K562 (cell line): ENCODE measurements around the gene NEFH. TPM values are rescaled to one million over a fixed set of nuclear protein-coding genes. Genes with fewer than 3 reads are reported as not detected.
"Not testable (repeated sequence)": the region's sequence is repeated elsewhere in the genome, so short reads cannot be mapped to it uniquely, and the experiment has no call there.

ENCODE experiments used
- ATAC-seq: fragments of 200-7000 bp; cut with Tn5 transposase; 3 replicates; pipeline ENCODE4 v1.9.1; 2020; ENCODE audit warnings: moderate library complexity
- BruUV-seq: library from RNA; stranded (reverse); fragments of 400-500 nt; replicated peaks from 2 replicates; lab custom pipeline; 2021; lab: Mats Ljungman, UMichigan
- CTCF ChIA-PET: fragments of 300-600 bp; formaldehyde crosslinking; extraction: SDS; loops from one replicate; lab custom pipeline; 2021; ENCODE audit warnings: low intra/inter-chr PET ratio; lab: Yijun Ruan, JAX
- POLR2A ChIA-PET: fragments of 300-600, 350-650 bp; sonication (Branson Sonifier 250); formaldehyde crosslinking; extraction: SDS; loops from one replicate; lab custom pipeline; 2021; ENCODE audit warnings: antibody characterized with exemption, inconsistent platforms; lab: Yijun Ruan, JAX
- DNase-seq, 4 experiments: peaks; one replicate each; pipeline versions ENCODE4 v3.0.0 to v3.0.0-alpha.2; 2011 to 2018; ENCODE audit warnings: low spot score in 3 of 4, mixed read lengths in 3 of 4; ENCODE audit errors: extremely low read depth in 1 of 4
- FAIRE-seq: peaks from 2 replicates; lab custom pipeline; 2011; peaks lifted over from hg19 to GRCh38; lab: Jason Lieb, UNC
- H2AFZ ChIP-seq: 2 replicates; pipeline ENCODE4 v1.6.0; 2011; ENCODE audit warnings: low read depth, low read length, control low read depth, inconsistent platforms
- H3K27ac ChIP-seq: fragments of 200-600 bp; 3 replicates; pipeline ENCODE4 v1.8.0; 2011; ENCODE audit warnings: low read depth, mild to moderate bottlenecking, control low read depth, inconsistent platforms, low read length, moderate library complexity, mixed read lengths; ENCODE audit errors: extremely low read depth
- H3K27me3 ChIP-seq, 2 experiments: fragments of 300-600 bp in 1 of 2; 2 replicates in 1 of 2; 3 replicates in 1 of 2; pipeline versions ENCODE4 v1.6.0 to v1.8.0; 2011; ENCODE audit warnings: inconsistent platforms in 2 of 2, low read length in 2 of 2, mild to moderate bottlenecking in 1 of 2, mixed read lengths in 1 of 2, moderate library complexity in 1 of 2; ENCODE audit not compliant: control insufficient read depth in 2 of 2, insufficient read depth in 2 of 2
- H3K36me3 ChIP-seq: fragments of 300-600 bp; 3 replicates; pipeline ENCODE4 v1.8.0; 2011; ENCODE audit warnings: mild to moderate bottlenecking, low read length, inconsistent platforms; ENCODE audit not compliant: control insufficient read depth, insufficient read depth
- H3K4me1 ChIP-seq, 2 experiments: fragments of 200-600 bp in 1 of 2; replicated peaks in 1 of 2; 2 replicates in 1 of 2; 3 replicates in 1 of 2; pipeline versions ENCODE4 v1.5.1 to v1.8.0; 2011; ENCODE audit warnings: inconsistent platforms in 2 of 2, low read length in 2 of 2, mild to moderate bottlenecking in 1 of 2, mixed read lengths in 1 of 2, moderate library complexity in 1 of 2; ENCODE audit not compliant: control insufficient read depth in 2 of 2, insufficient read depth in 2 of 2
- H3K4me2 ChIP-seq: 2 replicates; pipeline ENCODE4 v1.6.1; 2011; ENCODE audit warnings: low read length, control low read depth, inconsistent platforms, mixed read lengths; ENCODE audit not compliant: insufficient read depth
- H3K4me3 ChIP-seq: fragments of 200-600 bp; sonication (generic), shearing (Covaris generic); 2 replicates; pipeline ENCODE4 v1.5.1; 2016; ENCODE audit warnings: control low read depth, inconsistent platforms
- H3K79me2 ChIP-seq: fragments of 200-600 bp; 3 replicates; pipeline ENCODE4 v1.8.0; 2011; ENCODE audit warnings: low read length, inconsistent platforms; ENCODE audit not compliant: control insufficient read depth, insufficient read depth
- H3K9ac ChIP-seq, 2 experiments: 2 replicates each; pipeline versions ENCODE4 v1.6.0 to v1.6.1; 2011; ENCODE audit warnings: low read depth in 2 of 2, low read length in 2 of 2, control low read depth in 1 of 2, inconsistent platforms in 1 of 2, mild to moderate bottlenecking in 1 of 2, mixed read lengths in 1 of 2; ENCODE audit not compliant: insufficient read depth in 1 of 2
- H3K9me1 ChIP-seq: one replicate; pipeline ENCODE4 v1.6.0; 2011; ENCODE audit warnings: inconsistent platforms, mild to moderate bottlenecking, low read length, moderate library complexity; ENCODE audit not compliant: control insufficient read depth, insufficient read depth
- H3K9me3 ChIP-seq: replicated peaks from 2 replicates; pipeline ENCODE4 v1.5.1; 2011; ENCODE audit warnings: low read depth, low read length, inconsistent platforms; ENCODE audit not compliant: control insufficient read depth, insufficient read depth
- H4K20me1 ChIP-seq: replicated peaks from 2 replicates; pipeline ENCODE4 v1.6.1; 2011; ENCODE audit warnings: low read length, inconsistent platforms, mixed read lengths; ENCODE audit not compliant: control insufficient read depth, insufficient read depth
- ZNF282 ChIP-seq: sonication (generic); formaldehyde crosslinking; IDR thresholded peaks from 2 replicates; pipeline ENCODE4 v1.8.1; 2023; ENCODE audit warnings: missing genetic modification reagents
- ZNF316 ChIP-seq: fragments of 450-650 bp; IDR thresholded peaks from 2 replicates; pipeline ENCODE4 v1.6.1; 2016
- WGBS: fragments of 100-300 bp; shearing (Covaris generic); methylation state at CpG from one replicate; pipeline ENCODE4 v1.1.6; 2016; ENCODE audit warnings: low coverage, mixed read lengths; ENCODE audit not compliant: insufficient coverage; ENCODE audit errors: missing lambda C conversion rate; 5-methylcytosine and 5-hydroxymethylcytosine counted together
- in situ Hi-C: fragments of 300-500 bp; cut with MboI; formaldehyde crosslinking; loops from 4 replicates; pipeline ENCODE4 v1.15.0; 2018; ENCODE audit warnings: inconsistent platforms, mixed read lengths
- intact Hi-C: fragments of 100-400 bp; cut with micrococcal nuclease; formaldehyde crosslinking; loops from 2 replicates; pipeline ENCODE4 v1.14.2; 2022
- polyA plus RNA-seq, 8 experiments: library from polyadenylated mRNA; depleted of rRNA in 4 of 8; stranded (reverse) in 5 of 8; unstranded in 3 of 8; fragments of >200 nt; fragmentation: Nextera tagmentation in 2 of 8; fragmentation: Illumina TruSeq in 1 of 8; extraction: Ambion mirVana in 2 of 8; extraction: Trizol in 1 of 8; gene quantifications; 2 replicates each; pipeline versions ENCODE4 v1.2.1 to v1.2.3, GENCODE V29; 2011 to 2014; ENCODE audit warnings: inconsistent platforms in 1 of 8, missing spikeins in 1 of 8
- total RNA-seq, 7 experiments: library from RNA; depleted of rRNA in 6 of 7; stranded (reverse); fragments of >200 nt in 6 of 7; fragmentation: Illumina TruSeq in 2 of 7; extraction: Trizol in 2 of 7; gene quantifications; 2 replicates each; pipeline versions ENCODE4 v1.2.1 to v1.2.3, GENCODE V29; 2011 to 2021; ENCODE audit warnings: low replicate concordance in 1 of 7

The NEFH gene
- total and polyA plus RNA-seq, 9 of the 15 experiments (the other 6 are each of a cell fraction or from before 2014, with no cell fraction given): 2.3 to 26.9 (median 10.8) TPM

- in situ Hi-C loops: no loop called here
- POLR2A ChIA-PET: interaction anchor here (0.5 to 0.8 kb wide), 2 partner anchors 10 to 13 kb away, joined by 3 read pairs; no protein-coding TSS in a partner anchor
- peaks cover 5% of the 10 kb centered on the region in 2 experiments; a peak in 2 of 5 replicates for H3K27me3 ChIP-seq
These were observed 44.5 kb upstream of the NEFH start for GRCh38 chr22:29435236-29436136.

GRCh38 chr22:29438283-29438682, 41.7 kb upstream of the NEFH start, which contains the start of gene RFPL1:
Gene RFPL1 (plus strand): TSS chr22:29438583.
- 5% methylated on average over 8 of the region's 10 CpGs for WGBS
- in situ Hi-C loops, DNase-seq, H4K20me1 ChIP-seq, FAIRE-seq, H3K9me1 ChIP-seq, H3K27me3 ChIP-seq, H3K9ac ChIP-seq, H3K36me3 ChIP-seq, H3K27ac ChIP-seq, H3K4me3 ChIP-seq, POLR2A ChIA-PET, H2AFZ ChIP-seq, H3K4me1 ChIP-seq, CTCF ChIA-PET, H3K79me2 ChIP-seq, ATAC-seq, H3K9me3 ChIP-seq, H3K4me2 ChIP-seq, intact Hi-C loops, BruUV-seq: not testable (repeated sequence)

More at GRCh38 chr22:29435236-29436136, 44.5 kb upstream of the NEFH start:
- CTCF ChIA-PET: no interaction called here
- no peak overlapping the region for H3K9ac ChIP-seq
- H3K9me1 ChIP-seq: no peaks in the 10 kb centered on the region
- no peak for FAIRE-seq
- no TSS peak for BruUV-seq
- DNase-seq: no peak
- H3K9me3 ChIP-seq: no peaks in the 10 kb centered on the region
- 0% methylated on average over 5 of the region's 5 CpGs for WGBS
- TF ChIP-seq ZNF316 (0 out of 2 replicates have a peak, but pooled peaks have one; percentile 5), ZNF282 (no peak)
- no peak overlapping the region for H3K4me2 ChIP-seq
- H3K27ac ChIP-seq: no peak overlapping the region
- intact Hi-C loops: no loop called here
- no peaks in the 10 kb centered on the region for H4K20me1 ChIP-seq
- H3K36me3 ChIP-seq: no peaks in the 10 kb centered on the region
- H3K4me3 ChIP-seq: no peak overlapping the region
- no peak overlapping the region for H2AFZ ChIP-seq
- no peaks in the 10 kb centered on the region for H3K4me1 ChIP-seq
- no peak for ATAC-seq
- H3K79me2 ChIP-seq: no peaks in the 10 kb centered on the region
